ENCODE data around the gene IQGAP2.

IQGAP2 gene

GRCh38 chr5:76606701-76607100 lies 203.6 kb downstream of the IQGAP2 start:
- TF ChIP-seq GATA1 (IDR thresholded peaks at IDR 0.05; ENCODE audit: low read depth, low read length) (no peak), POLR2A (IDR thresholded peaks at IDR 0.05; ENCODE audit: low read length) (no peak)
- no peak for DNase-seq

- no peak for TF ChIP-seq GATA1 (IDR thresholded peaks at IDR 0.05; ENCODE audit: low read depth, low read length)
- TF ChIP-seq POLR2A (IDR thresholded peaks at IDR 0.05; ENCODE audit: low read length): no peak
- no peak for DNase-seq
These were observed 204.3 kb downstream of the IQGAP2 start for GRCh38 chr5:76607353-76607871.

DNA sequence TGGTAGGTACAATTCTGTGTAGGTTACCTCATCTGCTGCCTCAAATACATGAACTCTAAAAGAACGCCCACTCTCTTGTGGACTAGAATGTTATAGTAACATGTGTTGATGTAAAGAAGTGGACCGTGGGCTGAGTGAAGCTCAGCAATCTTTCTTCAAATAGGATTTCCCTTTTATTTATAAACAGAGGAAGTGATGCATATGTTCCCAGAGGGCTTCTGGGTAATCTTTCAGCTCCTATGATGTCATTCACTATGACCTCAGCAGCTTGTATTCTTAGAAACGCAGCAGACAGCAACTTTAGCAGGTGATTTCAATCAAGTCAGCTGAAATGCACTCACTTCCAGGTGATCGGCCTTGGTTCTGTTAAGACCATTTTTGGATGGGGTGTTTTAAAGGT lies 205.7 kb downstream of the IQGAP2 start:
- peak; percentile 13 to 62 for DNase-seq
- TF ChIP-seq POLR2A (IDR thresholded peaks at IDR 0.05; ENCODE audit: low read length): no peak
- no peak for TF ChIP-seq GATA1 (IDR thresholded peaks at IDR 0.05; ENCODE audit: low read depth, low read length)

- DNase-seq: peak in 1 of 2 experiments; percentile 5
- TF ChIP-seq POLR2A (IDR thresholded peaks at IDR 0.05; ENCODE audit: low read length): no peak
- TF ChIP-seq GATA1 (IDR thresholded peaks at IDR 0.05; ENCODE audit: low read depth, low read length): no peak
These were observed 207.1 kb downstream of the IQGAP2 start for GRCh38 chr5:76610196-76610595.

DNA sequence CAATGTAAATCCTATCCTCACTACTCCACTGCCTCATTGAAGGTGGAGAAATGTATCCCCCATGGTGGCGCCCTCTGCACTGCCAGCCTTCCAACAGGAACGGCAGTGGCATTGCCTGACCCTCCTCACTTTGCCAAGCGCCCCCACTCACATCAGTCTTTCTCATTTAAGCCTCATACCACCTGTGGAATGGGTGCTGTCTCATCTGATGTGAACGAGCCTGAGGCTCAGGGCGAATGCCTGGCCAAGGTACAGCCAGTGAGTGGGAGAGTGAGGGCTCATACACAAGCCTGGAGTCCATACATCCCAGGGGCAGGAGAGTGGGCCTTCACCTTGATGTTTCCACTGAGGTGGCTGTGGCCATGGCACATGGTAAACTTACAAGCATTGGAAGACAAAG lies 209.9 kb downstream of the IQGAP2 start:
- no peak for TF ChIP-seq POLR2A (IDR thresholded peaks at IDR 0.05; ENCODE audit: low read length)
- no peak for TF ChIP-seq GATA1 (IDR thresholded peaks at IDR 0.05; ENCODE audit: low read depth, low read length)

GRCh38 chr5:76615759-76616158 lies 212.7 kb downstream of the IQGAP2 start:
- DNase-seq: no peak
- TF ChIP-seq GATA1 (IDR thresholded peaks at IDR 0.05; ENCODE audit: low read depth, low read length) (no peak), POLR2A (IDR thresholded peaks at IDR 0.05; ENCODE audit: low read length) (no peak)

More for the DNA sequence above, 209.9 kb downstream of the IQGAP2 start:
- DNase-seq: no peak

- TF ChIP-seq POLR2A (IDR thresholded peaks at IDR 0.05; ENCODE audit: low read length): no peak
- TF ChIP-seq GATA1 (IDR thresholded peaks at IDR 0.05; ENCODE audit: low read depth, low read length): no peak
- no peak for DNase-seq
These were observed 213.1 kb downstream of the IQGAP2 start for GRCh38 chr5:76616206-76616605.

DNA sequence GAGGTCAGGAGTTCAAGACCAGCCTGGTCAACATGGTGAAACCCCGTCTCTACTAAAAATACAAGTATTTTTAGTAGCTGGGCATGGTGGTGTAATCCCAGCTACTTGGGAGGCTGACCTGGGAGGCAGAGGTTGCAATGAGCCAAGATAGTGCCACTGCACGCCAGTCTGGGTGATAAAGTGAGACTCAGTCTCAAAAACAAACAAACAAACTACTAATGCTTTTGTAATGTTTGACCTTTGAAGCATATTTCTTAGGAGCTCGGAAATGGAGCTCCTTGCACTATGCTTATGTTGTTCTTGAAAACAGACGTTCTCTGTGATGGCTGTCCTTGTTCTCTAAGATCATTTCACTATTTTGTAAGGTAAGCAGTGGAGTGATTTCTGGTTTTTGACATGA lies 214.1 kb downstream of the IQGAP2 start:
- DNase-seq: no peak
- TF ChIP-seq POLR2A (IDR thresholded peaks at IDR 0.05; ENCODE audit: low read length) (no peak), GATA1 (IDR thresholded peaks at IDR 0.05; ENCODE audit: low read depth, low read length) (no peak)

DNA sequence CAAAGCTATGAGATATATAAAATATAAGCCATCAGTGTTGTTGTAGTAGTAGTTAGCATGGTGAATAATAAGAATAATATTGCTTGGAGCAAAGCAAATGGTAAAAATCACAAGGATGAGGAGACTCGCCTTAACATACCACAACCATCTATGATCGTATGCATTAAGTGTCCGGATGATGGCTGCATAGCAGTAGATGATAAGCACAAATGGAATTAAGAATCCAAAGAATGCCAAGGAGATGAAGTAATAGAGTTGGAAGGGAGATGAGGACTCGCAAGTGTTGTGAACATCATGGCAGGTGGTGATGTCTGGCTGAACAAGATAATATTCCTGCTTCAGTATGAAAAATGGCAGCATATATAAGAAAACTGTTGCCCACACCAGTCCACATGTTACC lies 214.6 kb downstream of the IQGAP2 start:
- TF ChIP-seq GATA1 (IDR thresholded peaks at IDR 0.05; ENCODE audit: low read depth, low read length) (no peak), POLR2A (IDR thresholded peaks at IDR 0.05; ENCODE audit: low read length) (no peak)
- no peak for DNase-seq

GRCh38 chr5:76620166-76620565 lies 217.1 kb downstream of the IQGAP2 start:
- no peak for DNase-seq
- TF ChIP-seq GATA1 (IDR thresholded peaks at IDR 0.05; ENCODE audit: low read depth, low read length) (no peak), POLR2A (IDR thresholded peaks at IDR 0.05; ENCODE audit: low read length) (no peak)

DNA sequence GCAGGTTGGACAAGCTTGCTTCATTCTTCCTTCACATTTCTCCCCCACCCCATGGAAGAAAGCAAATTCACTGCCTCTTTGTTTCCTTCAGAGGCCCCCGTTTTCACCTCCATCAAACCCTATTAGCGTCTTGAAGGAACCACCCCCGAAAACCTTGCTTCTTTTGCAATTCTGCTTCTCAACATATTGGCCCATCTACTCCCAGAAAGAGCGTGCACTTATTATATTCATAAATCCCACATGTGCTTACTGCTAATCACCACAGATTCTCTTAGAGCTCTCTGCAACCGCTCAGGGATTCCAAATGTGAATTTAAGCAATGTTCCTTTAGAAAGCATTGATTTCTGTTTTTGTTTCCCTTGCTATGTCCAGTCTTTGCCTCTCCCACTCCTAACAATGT lies 219.0 kb downstream of the IQGAP2 start:
- no peak for DNase-seq
- no peak for TF ChIP-seq POLR2A (IDR thresholded peaks at IDR 0.05; ENCODE audit: low read length)
- TF ChIP-seq GATA1 (IDR thresholded peaks at IDR 0.05; ENCODE audit: low read depth, low read length): no peak

DNA sequence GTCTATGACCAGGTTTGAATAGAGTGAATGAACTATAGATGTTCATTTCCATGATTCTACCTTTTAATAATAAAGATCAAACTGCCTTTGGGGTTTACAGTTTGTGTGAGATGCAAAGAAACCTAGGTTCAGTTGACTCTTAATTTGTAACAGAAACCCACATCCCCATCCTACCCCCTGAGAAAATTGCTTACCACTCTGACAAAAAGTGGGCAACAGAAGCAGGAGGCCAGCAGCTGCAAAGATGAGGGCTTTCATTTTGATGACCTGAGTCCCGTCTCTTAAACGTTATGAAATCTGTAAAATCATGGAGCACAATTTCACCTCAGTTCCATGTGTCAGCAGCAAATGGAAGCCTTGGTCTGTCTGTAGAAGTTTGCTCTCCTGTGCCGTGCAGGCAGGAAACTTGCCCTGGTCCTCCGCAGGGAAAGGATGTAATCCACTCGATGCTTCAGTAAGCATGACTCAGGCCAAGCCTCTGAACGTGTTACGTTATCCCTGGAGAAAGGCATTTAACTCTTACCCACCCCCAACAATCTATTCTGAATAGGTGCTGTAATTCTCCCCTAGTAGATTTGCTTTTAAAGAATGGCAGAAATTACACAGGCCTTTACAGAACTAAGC lies 220.0 kb downstream of the IQGAP2 start, which contains the start of gene F2RL2:
Gene F2RL2 (minus strand): TSS at position 431 of the 624 bp plus-strand sequence. CDS start 173 bp downstream, at position 258.
- peak in 1 of 2 experiments; percentile 46 for DNase-seq
- TF ChIP-seq POLR2A (IDR thresholded peaks at IDR 0.05; ENCODE audit: low read length) (no peak), GATA1 (IDR thresholded peaks at IDR 0.05; ENCODE audit: low read depth, low read length) (no peak)

GRCh38 chr5:76625087-76625815 lies 222.2 kb downstream of the IQGAP2 start:
- TF ChIP-seq GATA1 (IDR thresholded peaks at IDR 0.05; ENCODE audit: low read depth, low read length) (no peak), POLR2A (IDR thresholded peaks at IDR 0.05; ENCODE audit: low read length) (no peak)
- DNase-seq: peak; percentile 8 to 59

GRCh38 chr5:76626738-76627137 lies 223.7 kb downstream of the IQGAP2 start:
- no peak for DNase-seq
- TF ChIP-seq GATA1 (IDR thresholded peaks at IDR 0.05; ENCODE audit: low read depth, low read length) (no peak), POLR2A (IDR thresholded peaks at IDR 0.05; ENCODE audit: low read length) (no peak)

All from erythroblast (primary cell).